Right cardiac atrium (tissue), 5 donors: ENCODE data around the gene SCTR. TPM values are rescaled to one million over a fixed set of nuclear protein-coding genes. Genes with fewer than 3 reads are reported as not detected.

ENCODE experiments used
- ATAC-seq, 2 donors: fragments of 200-7000 bp; cut with Tn5 transposase; one replicate each; pipeline versions ENCODE4 v1.8.0 to v1.9.1; 2020; ENCODE audit warnings: moderate library complexity in 2 of 2, mild to moderate bottlenecking in 1 of 2
- DNase-seq, 3 donors: peaks; one replicate each; pipeline ENCODE4 v3.0.0-alpha.2; 2020
- H3K27ac ChIP-seq: one replicate; pipeline ENCODE4 v1.5.1; 2013; ENCODE audit warnings: mild to moderate bottlenecking, low read length, control low read depth, moderate library complexity
- H3K27me3 ChIP-seq: one replicate; pipeline ENCODE4 v1.6.1; 2013; ENCODE audit not compliant: control insufficient read depth, insufficient read depth
- H3K4me1 ChIP-seq: one replicate; pipeline ENCODE4 v1.6.1; 2013; ENCODE audit warnings: low read length; ENCODE audit not compliant: control insufficient read depth, insufficient read depth
- H3K4me3 ChIP-seq: one replicate; pipeline ENCODE4 v1.5.1; 2013; ENCODE audit warnings: low read length, control low read depth
- H3K9me3 ChIP-seq: one replicate; pipeline ENCODE4 v1.6.1; 2013; ENCODE audit warnings: low read length; ENCODE audit not compliant: control insufficient read depth
- WGBS: extraction: QIAGEN DNeasy Blood & Tissue Kit; methylation state at CpG from one replicate; pipeline ENCODE4 v1.1.7; 2013; 5-methylcytosine and 5-hydroxymethylcytosine counted together
- intact Hi-C, 4 donors: fragments of 100-400 bp; cut with DNase I; formaldehyde crosslinking; loops; one replicate each; pipeline versions ENCODE4 v1.11.0 to v1.14.0; 2022 to 2023
- polyA plus RNA-seq: library from polyadenylated mRNA; stranded (reverse); fragments of 200-250 nt; gene quantifications from one replicate; pipeline ENCODE4 v1.2.3, GENCODE V29; 2013
- total RNA-seq, 4 donors: library from RNA; stranded (reverse); fragmentation: NEBNext Ultra II Directional; extraction: Animal tissue kit (Norgen Biotek cat#: 25700); gene quantifications; one replicate each; pipeline ENCODE4 v1.2.1, GENCODE V29; 2021
- donor health status: healthy with polysubstance abuse.
- donor health status: DM: no; HTN: yes; CAD: no.
- donor health status: DM: no; HTN: no; CAD: no.
- donor health status: DM: no; HTN: yes; CAD: no; lungs with severe emphysema.
- donor health status: DM: yes; HTN: yes; CAD: no.

The SCTR gene
- total and polyA plus RNA-seq, 5 donors = 0.38 to 0.50 (median 0.40) TPM; not detected in 2

- H3K4me3 ChIP-seq = no peak overlapping the region
- 96% methylated on average over 17 of the region's 17 CpGs for WGBS
- DNase-seq (no peak), ATAC-seq (no peak)
- no peaks in the 10 kb centered on the region for H3K27me3 ChIP-seq
- peaks cover 7% of the 10 kb centered on the region for H3K4me1 ChIP-seq
- H3K27ac ChIP-seq = no peak overlapping the region
- intact Hi-C loops = no loop called here
- H3K9me3 ChIP-seq = no peaks in the 10 kb centered on the region
Observed at GRCh38 chr2:119432851-119433522, 91.3 kb downstream of the SCTR start.

- peak; percentile 41 to 81 (median 75) for DNase-seq
- 11% methylated on average over 53 of the region's 53 CpGs for whole genome bisulfite sequencing
- no peaks in the 10 kb centered on the region for H3K9me3 ChIP-seq
- no peaks in the 10 kb centered on the region for H3K27me3 ChIP-seq
- H3K4me3 ChIP-seq = peak overlapping the region; percentile 82
- intact Hi-C loops = no loop called here
- ATAC-seq = peak; percentile 19 to 34
- peaks cover 9% of the 10 kb centered on the region for H3K4me1 ChIP-seq
- H3K27ac ChIP-seq = no peak overlapping the region
Observed at GRCh38 chr2:119431976-119432850, 92.1 kb downstream of the SCTR start.

GRCh38 chr2:119431155-119431975, 92.9 kb downstream of the SCTR start, which contains the start of gene TMEM37:
Gene TMEM37 (plus strand): TSS chr2:119431854. CDS start chr2:119431904, 50 bp downstream.
- Histone ChIP-seq H3K4me3 (peak within 1 kb of the TSS; percentile 82), H3K9me3 (no peaks in the 10 kb centered on the region), H3K27me3 (no peaks in the 10 kb centered on the region), H3K4me1 (peaks cover 15% of the 10 kb centered on the region), H3K27ac (peak within 1 kb of the TSS; percentile 54)
- intact Hi-C loops = no loop called here
- ATAC-seq (peak; percentile 89 to 91), DNase-seq (peak; percentile 76 to 92 (median 91))
- 5% methylated on average over 72 of the region's 72 CpGs for WGBS

GRCh38 chr2:119430023-119430498, 94.2 kb downstream of the SCTR start:
- H3K27me3 ChIP-seq = no peaks in the 10 kb centered on the region
- no peaks in the 10 kb centered on the region for H3K9me3 ChIP-seq
- peaks cover 22% of the 10 kb centered on the region for H3K4me1 ChIP-seq
- no peak for ATAC-seq
- 89% methylated on average over 5 of the region's 5 CpGs for WGBS
- no peak overlapping the region for H3K4me3 ChIP-seq
- no peak overlapping the region for H3K27ac ChIP-seq
- intact Hi-C loops = no loop called here
- DNase-seq = no peak

- Histone ChIP-seq H3K4me1 (peaks cover 22% of the 10 kb centered on the region), H3K27me3 (no peaks in the 10 kb centered on the region), H3K9me3 (no peaks in the 10 kb centered on the region), H3K4me3 (no peak overlapping the region), H3K27ac (no peak overlapping the region)
- no peak for DNase-seq
- intact Hi-C loops = no loop called here
- no peak for ATAC-seq
- 74% methylated on average over 10 of the region's 10 CpGs for WGBS
Observed at GRCh38 chr2:119429225-119429981, 94.9 kb downstream of the SCTR start.

- WGBS = 77% methylated on average over 7 of the region's 7 CpGs
- ATAC-seq = peak in 1 of 2 donors; percentile 10
- Histone ChIP-seq H3K4me1 (peaks cover 22% of the 10 kb centered on the region), H3K9me3 (no peaks in the 10 kb centered on the region), H3K4me3 (no peak overlapping the region), H3K27me3 (no peaks in the 10 kb centered on the region), H3K27ac (no peak overlapping the region)
- DNase-seq = peak in 2 of 3 donors; percentile 45 to 70
- intact Hi-C loops = no loop called here
Observed at GRCh38 chr2:119428488-119429224, 95.6 kb downstream of the SCTR start.

- Histone ChIP-seq H3K27me3 (no peaks in the 10 kb centered on the region), H3K4me3 (no peak overlapping the region), H3K9me3 (no peaks in the 10 kb centered on the region), H3K27ac (no peak overlapping the region), H3K4me1 (peaks cover 22% of the 10 kb centered on the region)
- ATAC-seq (no peak), DNase-seq (no peak)
- WGBS = 85% methylated on average over 3 of the region's 3 CpGs
- intact Hi-C loops = no loop called here
Observed at GRCh38 chr2:119427756-119428155, 96.5 kb downstream of the SCTR start.

- no peak overlapping the region for H3K27ac ChIP-seq
- ATAC-seq (peak; percentile 16 to 49), DNase-seq (peak; percentile 55 to 84 (median 74))
- H3K4me1 ChIP-seq = peaks cover 22% of the 10 kb centered on the region
- no peaks in the 10 kb centered on the region for H3K9me3 ChIP-seq
- intact Hi-C loops = no loop called here
- no peak overlapping the region for H3K4me3 ChIP-seq
- 62% methylated on average over 12 of the region's 12 CpGs for WGBS
- H3K27me3 ChIP-seq = no peaks in the 10 kb centered on the region
Observed at GRCh38 chr2:119426801-119427395, 97.4 kb downstream of the SCTR start.

- no peaks in the 10 kb centered on the region for H3K9me3 ChIP-seq
- intact Hi-C loops = no loop called here
- ATAC-seq = no peak
- H3K4me3 ChIP-seq = no peak overlapping the region
- peak overlapping the region; percentile 51 for H3K27ac ChIP-seq
- no peak for DNase-seq
- peaks cover 22% of the 10 kb centered on the region for H3K4me1 ChIP-seq
- H3K27me3 ChIP-seq = no peaks in the 10 kb centered on the region
- 41% methylated on average over 5 of the region's 5 CpGs for WGBS
Observed at GRCh38 chr2:119426396-119426675, 97.9 kb downstream of the SCTR start.
